ENCODE data around the gene MAPK1IP1L. TPM values are rescaled to one million over a fixed set of nuclear protein-coding genes. Genes with fewer than 3 reads are reported as not detected.

The MAPK1IP1L gene
- total and polyA plus RNA-seq, 2 of the 13 experiments (the other 11 are each of a cell fraction or from before 2014, with no cell fraction given) = 27.8 to 68.4 TPM

DNA sequence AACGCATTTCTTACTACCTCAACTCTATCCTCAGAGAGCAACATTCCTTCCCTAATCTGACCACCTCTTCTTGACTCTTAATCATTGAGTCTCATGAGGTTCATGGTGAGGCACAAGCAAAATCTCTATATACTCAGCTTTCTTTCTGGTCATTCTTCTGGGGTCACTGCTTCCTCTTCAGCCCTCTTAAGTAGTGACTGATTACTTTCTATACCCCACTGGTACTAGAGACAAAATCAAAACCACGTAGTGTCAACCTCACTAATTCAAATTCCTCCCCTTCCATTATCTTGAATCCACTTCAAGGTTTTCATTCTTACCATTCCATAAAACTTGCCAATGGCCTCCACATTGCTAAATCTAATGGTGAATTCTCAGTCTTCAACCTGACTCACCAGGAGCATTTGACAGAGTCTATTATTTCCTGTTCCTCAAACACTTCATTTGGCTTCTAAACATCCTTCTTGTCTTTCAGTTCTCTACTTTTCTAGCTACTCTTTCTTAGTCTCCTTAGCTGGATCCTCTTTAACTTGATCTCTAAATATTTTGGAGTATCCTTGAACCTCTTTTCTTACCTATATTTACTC, 31.4 kb upstream of the MAPK1IP1L start:
- DNase-seq (ENCODE audit: low spot score) (no peak), ATAC-seq (no peak), FAIRE-seq (no peak)
- ChIA-PET CTCF (ENCODE audit: low intra/inter-chr PET ratio, low total read pairs) (no interaction called here), POLR2A (no interaction called here)
- WGBS (ENCODE audit: low lambda C conversion rate) = 92% methylated on average over 2 of the region's 2 CpGs
- H3K9me3 ChIP-seq (ENCODE audit: low read length) = no peaks in the 10 kb centered on the region
- no peak overlapping the region for H3K27ac ChIP-seq (ENCODE audit: extremely low read length, insufficient read depth, low read length)
- H3K27me3 ChIP-seq (ENCODE audit: control insufficient read depth in 1 of 2, insufficient read depth in 2 of 2, low read length in 2 of 2) = no peaks in the 10 kb centered on the region
- H3K36me3 ChIP-seq (replicated peaks in 1 of 2; ENCODE audit: control insufficient read depth in 1 of 2, insufficient read depth in 2 of 2, low read length in 2 of 2) = peaks cover 0 to 13% of the 10 kb centered on the region in 2 experiments; a peak in 2 of 5 replicates
- no TSS peak for BruUV-seq (replicated peaks)
- in situ Hi-C loops (cut with HindIII; ENCODE audit: extremely low pct_ligation_motif_present, low pct_unique_long_range_greater_than_20kb) = no loop called here
- no peak overlapping the region for H2AFZ ChIP-seq (ENCODE audit: low read length)
- H3K9ac ChIP-seq (ENCODE audit: insufficient read depth, low read depth, low read length) = no peak overlapping the region
- H4K20me1 ChIP-seq (ENCODE audit: insufficient read depth, low read length) = no peaks in the 10 kb centered on the region
- TF ChIP-seq ZBTB1 (CRISPR knock-in tag; IDR thresholded peaks at IDR 0.05; ENCODE audit: borderline replicate concordance) = no peak
- TF ChIP-seq HMG20B (CRISPR knock-in tag; conservative IDR thresholded peaks at IDR 0.05) = no peak
- TF ChIP-seq NBN (conservative IDR thresholded peaks at IDR 0.05) = no peak
- TF ChIP-seq ARNTL (CRISPR knock-in tag; IDR thresholded peaks at IDR 0.05) = no peak
- TF ChIP-seq PLRG1 (conservative IDR thresholded peaks at IDR 0.05) = no peak
- TF ChIP-seq ZNF383 (CRISPR knock-in tag; IDR thresholded peaks at IDR 0.05; ENCODE audit: borderline replicate concordance) = no peak
- TF ChIP-seq, protein P1, sequence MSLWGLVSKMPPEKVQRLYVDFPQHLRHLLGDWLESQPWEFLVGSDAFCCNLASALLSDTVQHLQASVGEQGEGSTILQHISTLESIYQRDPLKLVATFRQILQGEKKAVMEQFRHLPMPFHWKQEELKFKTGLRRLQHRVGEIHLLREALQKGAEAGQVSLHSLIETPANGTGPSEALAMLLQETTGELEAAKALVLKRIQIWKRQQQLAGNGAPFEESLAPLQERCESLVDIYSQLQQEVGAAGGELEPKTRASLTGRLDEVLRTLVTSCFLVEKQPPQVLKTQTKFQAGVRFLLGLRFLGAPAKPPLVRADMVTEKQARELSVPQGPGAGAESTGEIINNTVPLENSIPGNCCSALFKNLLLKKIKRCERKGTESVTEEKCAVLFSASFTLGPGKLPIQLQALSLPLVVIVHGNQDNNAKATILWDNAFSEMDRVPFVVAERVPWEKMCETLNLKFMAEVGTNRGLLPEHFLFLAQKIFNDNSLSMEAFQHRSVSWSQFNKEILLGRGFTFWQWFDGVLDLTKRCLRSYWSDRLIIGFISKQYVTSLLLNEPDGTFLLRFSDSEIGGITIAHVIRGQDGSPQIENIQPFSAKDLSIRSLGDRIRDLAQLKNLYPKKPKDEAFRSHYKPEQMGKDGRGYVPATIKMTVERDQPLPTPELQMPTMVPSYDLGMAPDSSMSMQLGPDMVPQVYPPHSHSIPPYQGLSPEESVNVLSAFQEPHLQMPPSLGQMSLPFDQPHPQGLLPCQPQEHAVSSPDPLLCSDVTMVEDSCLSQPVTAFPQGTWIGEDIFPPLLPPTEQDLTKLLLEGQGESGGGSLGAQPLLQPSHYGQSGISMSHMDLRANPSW (CRISPR knock-in tag; IDR thresholded peaks at IDR 0.05; ENCODE audit: borderline replicate concordance) = no peak
- no peak for TF ChIP-seq PHF20 (CRISPR knock-in tag; IDR thresholded peaks at IDR 0.05)
- TF ChIP-seq NFATC3 (CRISPR knock-in tag; IDR thresholded peaks at IDR 0.05) = no peak
- TF ChIP-seq, protein P2, sequence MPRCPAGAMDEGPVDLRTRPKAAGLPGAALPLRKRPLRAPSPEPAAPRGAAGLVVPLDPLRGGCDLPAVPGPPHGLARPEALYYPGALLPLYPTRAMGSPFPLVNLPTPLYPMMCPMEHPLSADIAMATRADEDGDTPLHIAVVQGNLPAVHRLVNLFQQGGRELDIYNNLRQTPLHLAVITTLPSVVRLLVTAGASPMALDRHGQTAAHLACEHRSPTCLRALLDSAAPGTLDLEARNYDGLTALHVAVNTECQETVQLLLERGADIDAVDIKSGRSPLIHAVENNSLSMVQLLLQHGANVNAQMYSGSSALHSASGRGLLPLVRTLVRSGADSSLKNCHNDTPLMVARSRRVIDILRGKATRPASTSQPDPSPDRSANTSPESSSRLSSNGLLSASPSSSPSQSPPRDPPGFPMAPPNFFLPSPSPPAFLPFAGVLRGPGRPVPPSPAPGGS (CRISPR knock-in tag; IDR thresholded peaks at IDR 0.05) = no peak
- no peak for TF ChIP-seq TP53 (CRISPR knock-in tag; conservative IDR thresholded peaks at IDR 0.05)
- no peak for TF ChIP-seq PCBP2 (optimal IDR thresholded peaks at IDR 0.05; ENCODE audit: low read depth, low read length, poor library complexity, severe bottlenecking)
- TF ChIP-seq KLF6 (CRISPR knock-in tag; IDR thresholded peaks at IDR 0.05) = no peak
- TF ChIP-seq ZNF282 (IDR thresholded peaks at IDR 0.05; ENCODE audit: partially characterized antibody) = no peak
- no peak for TF ChIP-seq ZFP82 (CRISPR knock-in tag; IDR thresholded peaks at IDR 0.05; ENCODE audit: borderline replicate concordance)
- no peak for TF ChIP-seq KDM5B (CRISPR knock-in tag; IDR thresholded peaks at IDR 0.05; ENCODE audit: borderline replicate concordance)
- no peak for TF ChIP-seq FIP1L1 (IDR thresholded peaks at IDR 0.05; ENCODE audit: borderline replicate concordance, insufficient read depth, low read depth, low read length)
- TF ChIP-seq HIVEP1 (CRISPR knock-in tag; IDR thresholded peaks at IDR 0.05) = no peak
- peaks cover 10% of the 10 kb centered on the region for H3K79me2 ChIP-seq (ENCODE audit: insufficient read depth, low read length)
- intact Hi-C loops (cut with micrococcal nuclease; ENCODE audit: unreplicated experiment) = no loop called here
- H3K4me1 ChIP-seq (ENCODE audit: insufficient read depth, low read length) = peaks cover 8% of the 10 kb centered on the region
- H3K4me2 ChIP-seq (ENCODE audit: low read depth, low read length) = no peak overlapping the region
- no peak overlapping the region for H3K4me3 ChIP-seq (replicated peaks in 1 of 3; ENCODE audit: insufficient read depth in 1 of 3, low read depth in 2 of 3, low read length in 3 of 3)

Measured in HepG2 (cell line).